Measurements from ENCODE around the gene RPUSD3.
"Not testable (repeated sequence)": the region's sequence is repeated elsewhere in the genome, so short reads cannot be mapped to it uniquely, and the experiment has no call there.

DNA sequence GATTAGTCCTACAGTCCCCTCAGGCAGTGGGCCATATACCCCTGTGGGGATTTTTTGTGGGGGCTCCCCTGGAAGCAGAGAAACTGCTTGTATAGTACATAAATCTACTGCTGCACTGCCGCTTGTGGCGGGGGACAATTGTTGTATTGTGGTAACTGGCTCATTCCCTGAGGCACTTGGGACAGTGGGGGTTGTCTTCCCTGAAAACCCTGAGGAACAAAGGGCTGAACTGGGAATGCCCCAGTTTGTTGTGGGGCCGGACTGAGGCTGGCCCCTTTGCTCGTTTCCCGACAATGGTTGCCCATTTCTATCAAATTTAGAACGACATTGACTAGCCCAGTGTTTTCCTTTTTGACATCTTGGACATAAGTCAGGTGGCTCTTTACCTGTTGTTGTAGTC lies 7.6 kb upstream of the RPUSD3 start:
- TF ChIP-seq, protein P1, sequence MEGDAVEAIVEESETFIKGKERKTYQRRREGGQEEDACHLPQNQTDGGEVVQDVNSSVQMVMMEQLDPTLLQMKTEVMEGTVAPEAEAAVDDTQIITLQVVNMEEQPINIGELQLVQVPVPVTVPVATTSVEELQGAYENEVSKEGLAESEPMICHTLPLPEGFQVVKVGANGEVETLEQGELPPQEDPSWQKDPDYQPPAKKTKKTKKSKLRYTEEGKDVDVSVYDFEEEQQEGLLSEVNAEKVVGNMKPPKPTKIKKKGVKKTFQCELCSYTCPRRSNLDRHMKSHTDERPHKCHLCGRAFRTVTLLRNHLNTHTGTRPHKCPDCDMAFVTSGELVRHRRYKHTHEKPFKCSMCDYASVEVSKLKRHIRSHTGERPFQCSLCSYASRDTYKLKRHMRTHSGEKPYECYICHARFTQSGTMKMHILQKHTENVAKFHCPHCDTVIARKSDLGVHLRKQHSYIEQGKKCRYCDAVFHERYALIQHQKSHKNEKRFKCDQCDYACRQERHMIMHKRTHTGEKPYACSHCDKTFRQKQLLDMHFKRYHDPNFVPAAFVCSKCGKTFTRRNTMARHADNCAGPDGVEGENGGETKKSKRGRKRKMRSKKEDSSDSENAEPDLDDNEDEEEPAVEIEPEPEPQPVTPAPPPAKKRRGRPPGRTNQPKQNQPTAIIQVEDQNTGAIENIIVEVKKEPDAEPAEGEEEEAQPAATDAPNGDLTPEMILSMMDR (conservative IDR thresholded peaks at IDR 0.05) = not testable (repeated sequence)
- not testable (repeated sequence) for TF ChIP-seq EZH2 (IDR thresholded peaks at IDR 0.05; ENCODE audit: low read depth)
